Fibroblast of the aortic adventitia (primary cell): ENCODE results near the gene METTL25. TPM values are rescaled to one million over a fixed set of nuclear protein-coding genes. Genes with fewer than 3 reads are reported as not detected.

Experiments used
- DNase-seq: peaks from one replicate; pipeline ENCODE4 v3.0.0-alpha.2; 2010; ENCODE audit warnings: low read depth
- H3K4me3 ChIP-seq: 2 replicates; pipeline ENCODE4 v1.5.1; 2011; ENCODE audit warnings: low read depth, mild to moderate bottlenecking, control low read depth, low read length, moderate library complexity
- total RNA-seq: library from RNA; depleted of rRNA; stranded (reverse); fragments of >200 nt; gene quantifications from 2 replicates; pipeline ENCODE4 v1.2.3, GENCODE V29; 2012; ENCODE audit warnings: low replicate concordance
- TF ChIP-seq, protein P1 (sequence below): IDR thresholded peaks from 2 replicates; pipeline ENCODE4 v1.5.1; 2011; ENCODE audit warnings: mild to moderate bottlenecking, low read length, control low read depth, inconsistent platforms; ENCODE audit not compliant: insufficient read depth

METTL25 gene
- total RNA-seq, 1 donor: 13.6 TPM

DNA sequence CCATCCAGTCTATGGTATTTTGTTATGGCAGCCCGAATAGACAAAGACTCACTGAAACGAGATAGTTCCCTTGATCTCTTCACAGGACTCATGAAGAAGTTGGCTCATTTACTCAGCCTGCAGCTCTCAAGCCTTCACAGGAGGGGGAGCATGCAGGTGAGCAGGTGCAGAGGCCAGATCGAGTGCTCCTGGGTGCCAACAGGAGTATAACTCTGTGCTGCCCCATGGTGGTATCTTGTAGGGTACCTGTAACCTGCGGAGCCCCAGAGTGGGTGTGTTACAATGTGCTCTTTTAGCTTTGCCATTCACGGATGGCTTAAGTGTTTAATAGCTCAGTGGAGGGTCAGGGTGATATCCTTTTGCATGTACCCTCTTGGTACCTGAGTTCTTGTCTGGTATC, 159.5 kb downstream of the METTL25 start:
- TF ChIP-seq, protein P1, sequence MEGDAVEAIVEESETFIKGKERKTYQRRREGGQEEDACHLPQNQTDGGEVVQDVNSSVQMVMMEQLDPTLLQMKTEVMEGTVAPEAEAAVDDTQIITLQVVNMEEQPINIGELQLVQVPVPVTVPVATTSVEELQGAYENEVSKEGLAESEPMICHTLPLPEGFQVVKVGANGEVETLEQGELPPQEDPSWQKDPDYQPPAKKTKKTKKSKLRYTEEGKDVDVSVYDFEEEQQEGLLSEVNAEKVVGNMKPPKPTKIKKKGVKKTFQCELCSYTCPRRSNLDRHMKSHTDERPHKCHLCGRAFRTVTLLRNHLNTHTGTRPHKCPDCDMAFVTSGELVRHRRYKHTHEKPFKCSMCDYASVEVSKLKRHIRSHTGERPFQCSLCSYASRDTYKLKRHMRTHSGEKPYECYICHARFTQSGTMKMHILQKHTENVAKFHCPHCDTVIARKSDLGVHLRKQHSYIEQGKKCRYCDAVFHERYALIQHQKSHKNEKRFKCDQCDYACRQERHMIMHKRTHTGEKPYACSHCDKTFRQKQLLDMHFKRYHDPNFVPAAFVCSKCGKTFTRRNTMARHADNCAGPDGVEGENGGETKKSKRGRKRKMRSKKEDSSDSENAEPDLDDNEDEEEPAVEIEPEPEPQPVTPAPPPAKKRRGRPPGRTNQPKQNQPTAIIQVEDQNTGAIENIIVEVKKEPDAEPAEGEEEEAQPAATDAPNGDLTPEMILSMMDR: no peak

DNA sequence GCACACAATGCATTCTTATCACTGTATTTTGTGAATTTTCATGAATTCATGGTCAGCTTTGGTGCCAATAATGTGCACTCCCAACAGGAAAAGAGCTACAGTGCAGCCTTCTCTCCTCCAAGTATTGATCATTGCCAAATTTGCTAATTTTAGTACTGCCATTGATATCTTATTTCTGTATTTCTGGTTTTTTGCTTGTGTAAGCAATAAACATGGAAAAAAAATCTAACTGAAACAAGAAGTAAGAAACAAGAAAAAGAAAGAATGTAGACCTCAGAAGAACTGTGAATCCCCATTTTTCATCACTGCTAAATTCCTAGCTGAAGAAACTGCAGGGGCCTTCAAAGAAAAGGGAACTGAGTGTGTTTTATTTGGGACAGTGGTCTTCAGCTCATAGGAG, 161.2 kb downstream of the METTL25 start:
- DNase-seq: no peak
- no peak overlapping the region for H3K4me3 ChIP-seq
- TF ChIP-seq, protein P1: no peak

More for the DNA sequence above, 159.5 kb downstream of the METTL25 start:
- no peak overlapping the region for H3K4me3 ChIP-seq
- no peak for DNase-seq

DNA sequence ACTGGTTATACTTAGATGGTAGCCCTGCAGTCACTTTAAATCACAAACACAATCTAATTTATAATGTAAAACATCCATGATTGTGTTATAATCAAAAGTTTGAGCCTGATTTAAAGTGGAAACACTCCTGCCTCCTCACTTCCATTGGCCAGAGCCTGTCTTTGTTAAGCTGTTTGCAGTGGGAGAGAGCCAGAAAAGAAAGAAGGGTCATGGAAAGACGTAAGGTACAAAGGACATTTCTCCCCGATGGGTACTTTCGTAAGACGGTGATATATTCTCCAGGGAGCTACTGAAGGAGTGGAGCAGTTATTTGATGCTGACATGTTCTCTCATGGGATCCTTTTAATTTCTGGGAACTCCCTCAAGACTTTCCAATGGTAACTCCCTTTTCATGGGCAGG, 164.0 kb downstream of the METTL25 start:
- no peak overlapping the region for H3K4me3 ChIP-seq
- no peak for DNase-seq
- TF ChIP-seq, protein P1: no peak

DNA sequence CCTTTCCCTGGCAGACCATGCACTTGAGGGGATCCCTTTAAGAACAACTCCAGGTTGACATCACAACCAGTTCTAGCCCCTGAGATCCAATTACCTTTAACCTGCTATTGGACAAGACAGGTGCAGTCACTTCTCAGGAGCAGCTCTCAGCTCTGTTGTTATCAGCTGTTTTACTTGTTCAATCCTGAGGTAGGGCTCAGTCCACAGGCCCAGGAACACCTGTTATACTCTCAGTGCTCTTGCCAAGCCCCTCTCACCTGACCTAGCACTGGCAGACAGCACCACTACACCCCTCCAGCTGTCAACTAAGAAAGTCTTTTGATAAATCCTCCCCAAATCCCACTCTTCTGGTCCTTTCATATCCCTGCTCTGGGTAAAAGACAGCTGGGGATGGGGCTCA, 164.4 kb downstream of the METTL25 start:
- DNase-seq: no peak
- TF ChIP-seq, protein P1: no peak
- no peak overlapping the region for H3K4me3 ChIP-seq

DNA sequence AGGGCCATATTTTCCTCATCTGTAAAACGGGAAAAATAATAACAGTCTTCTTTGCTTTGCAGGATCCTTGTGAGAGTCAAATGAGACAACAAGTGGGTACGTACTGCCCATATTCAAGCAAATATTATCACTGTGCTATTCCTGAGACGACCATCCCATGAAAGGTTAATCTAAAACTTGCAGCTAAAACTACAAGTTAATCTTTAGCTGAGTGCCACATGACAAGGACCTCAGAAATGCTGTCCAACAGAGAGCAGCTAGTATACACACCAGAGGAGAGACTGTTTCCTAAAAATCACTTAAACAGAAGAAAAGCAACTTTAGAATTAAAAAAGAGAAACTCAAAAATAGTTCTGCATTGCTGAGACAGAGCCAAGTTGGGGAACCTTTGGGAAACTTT, 165.7 kb downstream of the METTL25 start:
- H3K4me3 ChIP-seq: no peak overlapping the region
- TF ChIP-seq, protein P1: no peak
- DNase-seq: no peak

DNA sequence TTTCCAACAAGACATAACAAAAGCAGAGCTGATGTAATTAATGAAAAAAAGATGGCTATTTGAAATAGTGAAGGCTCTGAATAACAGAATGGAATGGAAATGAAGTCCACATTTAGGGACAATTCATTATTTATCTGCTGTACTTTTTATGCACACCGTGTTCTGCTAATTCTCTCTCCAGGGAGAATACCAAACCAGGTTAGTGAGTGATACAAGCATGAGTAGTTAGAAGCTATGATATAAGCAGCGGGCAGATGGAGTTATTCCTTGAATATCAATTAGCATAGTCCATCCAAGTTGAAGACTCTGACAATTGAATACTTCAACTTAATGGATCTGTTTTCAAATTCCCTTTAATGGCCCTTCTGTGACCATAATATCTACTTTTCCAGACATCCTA, 166.3 kb downstream of the METTL25 start:
- DNase-seq: no peak
- TF ChIP-seq, protein P1: no peak
- H3K4me3 ChIP-seq: no peak overlapping the region

DNA sequence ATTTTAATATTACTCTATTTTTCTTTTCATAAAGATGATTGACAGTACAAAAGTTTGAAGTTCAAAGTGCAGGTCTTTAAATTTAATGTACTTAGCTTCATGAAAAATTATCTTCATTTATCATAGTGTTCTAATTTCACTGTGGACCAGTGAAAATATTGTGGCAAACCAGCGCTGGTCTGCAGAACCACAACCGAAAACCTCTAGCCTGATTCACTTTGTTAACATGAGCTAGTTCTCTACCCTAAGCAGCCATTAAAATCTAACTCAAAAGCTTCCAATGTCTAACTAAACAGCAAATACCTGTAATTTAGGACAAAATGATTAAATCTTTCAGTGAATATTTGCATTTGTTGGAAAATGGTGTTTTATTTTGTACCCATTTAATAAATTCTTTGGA, 167.3 kb downstream of the METTL25 start:
- DNase-seq: no peak
- no peak overlapping the region for H3K4me3 ChIP-seq
- TF ChIP-seq, protein P1: no peak
